ENCODE results near the gene SH2D4B. TPM values are rescaled to one million over a fixed set of nuclear protein-coding genes. Genes with fewer than 3 reads are reported as not detected.

Gene SH2D4B
- polyA plus RNA-seq, 1 donor from 2014 or later = 1.4 TPM

- Histone ChIP-seq H3K4me2 (ENCODE audit: low read length) (no peak overlapping the region), H3K9me2 (ENCODE audit: insufficient read depth, low read length) (no peaks in the 10 kb centered on the region), H3K9me3 (ENCODE audit: low read length) (no peaks in the 10 kb centered on the region), H3K36me3 (ENCODE audit: insufficient read depth, low read length) (no peaks in the 10 kb centered on the region), H3F3A (ENCODE audit: insufficient read depth, low read length, poor library complexity, severe bottlenecking) (no peaks in the 10 kb centered on the region), H3K9ac (ENCODE audit: low read length) (no peak overlapping the region), H3K79me2 (replicated peaks; ENCODE audit: insufficient read depth, low read length) (no peaks in the 10 kb centered on the region), H3K27me3 (ENCODE audit: insufficient read depth, low read depth, low read length) (no peaks in the 10 kb centered on the region), H3K27ac (ENCODE audit: low read length) (no peak overlapping the region), H4K20me1 (ENCODE audit: insufficient read depth) (no peaks in the 10 kb centered on the region), H2AFZ (ENCODE audit: low read depth, low read length) (no peak overlapping the region), H3K4me3 (ENCODE audit: low read length) (no peak overlapping the region)
- no peak for TF ChIP-seq EP300 (conservative IDR thresholded peaks at IDR 0.05; ENCODE audit: poor library complexity, severe bottlenecking)
- no peak for TF ChIP-seq SMC3 (conservative IDR thresholded peaks at IDR 0.05; ENCODE audit: poor library complexity)
- TF ChIP-seq REST (IDR thresholded peaks at IDR 0.05; ENCODE audit: borderline replicate concordance) = no peak
- TF ChIP-seq POLR2AphosphoS5 (IDR thresholded peaks at IDR 0.05) = no peak
- TF ChIP-seq TAF1 (IDR thresholded peaks at IDR 0.05; ENCODE audit: low read depth) = no peak
- no peak for TF ChIP-seq CTCF (IDR thresholded peaks at IDR 0.05; ENCODE audit: poor library complexity, severe bottlenecking)
- TF ChIP-seq EZH2 (IDR thresholded peaks at IDR 0.05; ENCODE audit: borderline replicate concordance, insufficient read depth, low read length, poor library complexity, severe bottlenecking) = no peak
- TF ChIP-seq RAD21 (conservative IDR thresholded peaks at IDR 0.05) = no peak
- no peak for TF ChIP-seq MXI1 (conservative IDR thresholded peaks at IDR 0.05; ENCODE audit: poor library complexity, severe bottlenecking)
These were observed 60.5 kb downstream of the SH2D4B start for GRCh38 chr10:80598084-80598798.

GRCh38 chr10:80598951-80599350 lies 61.2 kb downstream of the SH2D4B start:
- no peak for TF ChIP-seq CTCF (IDR thresholded peaks at IDR 0.05; ENCODE audit: poor library complexity, severe bottlenecking)
- no peak for TF ChIP-seq SMC3 (conservative IDR thresholded peaks at IDR 0.05; ENCODE audit: poor library complexity)
- TF ChIP-seq POLR2AphosphoS5 (IDR thresholded peaks at IDR 0.05) = no peak
- TF ChIP-seq EP300 (conservative IDR thresholded peaks at IDR 0.05; ENCODE audit: poor library complexity, severe bottlenecking) = no peak
- TF ChIP-seq EZH2 (IDR thresholded peaks at IDR 0.05; ENCODE audit: borderline replicate concordance, insufficient read depth, low read length, poor library complexity, severe bottlenecking) = no peak
- no peak for TF ChIP-seq MXI1 (conservative IDR thresholded peaks at IDR 0.05; ENCODE audit: poor library complexity, severe bottlenecking)
- no peak for TF ChIP-seq RAD21 (conservative IDR thresholded peaks at IDR 0.05)
- no peak for TF ChIP-seq TAF1 (IDR thresholded peaks at IDR 0.05; ENCODE audit: low read depth)
- no peak for TF ChIP-seq REST (IDR thresholded peaks at IDR 0.05; ENCODE audit: borderline replicate concordance)
- H3F3A ChIP-seq (ENCODE audit: insufficient read depth, low read length, poor library complexity, severe bottlenecking) = no peaks in the 10 kb centered on the region
- H3K9ac ChIP-seq (ENCODE audit: low read length) = no peak overlapping the region
- H3K4me3 ChIP-seq (ENCODE audit: low read length) = no peak overlapping the region
- H3K9me2 ChIP-seq (ENCODE audit: insufficient read depth, low read length) = no peaks in the 10 kb centered on the region
- H2AFZ ChIP-seq (ENCODE audit: low read depth, low read length) = no peak overlapping the region
- H3K9me3 ChIP-seq (ENCODE audit: low read length) = no peaks in the 10 kb centered on the region
- no peaks in the 10 kb centered on the region for H3K27me3 ChIP-seq (ENCODE audit: insufficient read depth, low read depth, low read length)
- no peaks in the 10 kb centered on the region for H3K36me3 ChIP-seq (ENCODE audit: insufficient read depth, low read length)
- no peak overlapping the region for H3K27ac ChIP-seq (ENCODE audit: low read length)
- no peaks in the 10 kb centered on the region for H4K20me1 ChIP-seq (ENCODE audit: insufficient read depth)
- no peak overlapping the region for H3K4me2 ChIP-seq (ENCODE audit: low read length)
- H3K79me2 ChIP-seq (replicated peaks; ENCODE audit: insufficient read depth, low read length) = no peaks in the 10 kb centered on the region
